HEK293 (cell line): ENCODE measurements around the gene SUMO3.
A peak's percentile ranks its signal among the peaks of the same experiment; 100 is the strongest.

ENCODE experiments used
- CTCF ChIP-seq: fragments of 450-650 bp; formaldehyde crosslinking; IDR thresholded peaks from 2 replicates; pipeline ENCODE4 v1.5.1; 2016; ENCODE audit warnings: missing biosample characterization, missing genetic modification characterization
- IKZF3 ChIP-seq: fragments of 450-650 bp; IDR thresholded peaks from 2 replicates; pipeline ENCODE4 v1.5.0; 2018; ENCODE audit warnings: missing biosample characterization, mild to moderate bottlenecking, missing genetic modification characterization, moderate library complexity
- INSM2 ChIP-seq: fragments of 450-650 bp; formaldehyde crosslinking; IDR thresholded peaks from 2 replicates; pipeline ENCODE4 v1.5.1; 2016; ENCODE audit warnings: missing biosample characterization, missing genetic modification characterization
- PRDM6 ChIP-seq: fragments of 450-650 bp; formaldehyde crosslinking; IDR thresholded peaks from 2 replicates; pipeline ENCODE4 v1.5.1; 2017; ENCODE audit warnings: missing biosample characterization, missing genetic modification characterization
- SCRT2 ChIP-seq: fragments of 450-650 bp; formaldehyde crosslinking; IDR thresholded peaks from 2 replicates; pipeline ENCODE4 v1.5.1; 2016; ENCODE audit warnings: missing biosample characterization, missing genetic modification characterization
- SP3 ChIP-seq: fragments of 450-650 bp; formaldehyde crosslinking; IDR thresholded peaks from 2 replicates; pipeline ENCODE4 v1.5.1; 2016; ENCODE audit warnings: missing biosample characterization, missing genetic modification characterization
- SP7 ChIP-seq: fragments of 450-650 bp; formaldehyde crosslinking; IDR thresholded peaks from 2 replicates; pipeline ENCODE4 v1.5.1; 2016; ENCODE audit warnings: missing biosample characterization, missing genetic modification characterization
- TSHZ1 ChIP-seq: fragments of 450-650 bp; formaldehyde crosslinking; IDR thresholded peaks from 2 replicates; pipeline ENCODE4 v1.5.1; 2016; ENCODE audit warnings: missing biosample characterization, missing genetic modification characterization, borderline replicate concordance
- YY1 ChIP-seq: fragments of 450-650 bp; formaldehyde crosslinking; IDR thresholded peaks from 2 replicates; pipeline ENCODE4 v1.5.1; 2018; ENCODE audit warnings: missing biosample characterization, missing genetic modification characterization
- ZBTB10 ChIP-seq: fragments of 450-650 bp; formaldehyde crosslinking; IDR thresholded peaks from 2 replicates; pipeline ENCODE4 v1.5.1; 2016; ENCODE audit warnings: missing biosample characterization, missing genetic modification characterization
- ZBTB7A ChIP-seq: fragments of 450-650 bp; formaldehyde crosslinking; IDR thresholded peaks from 2 replicates; pipeline ENCODE4 v1.5.1; 2016; ENCODE audit warnings: low read depth, missing biosample characterization, missing genetic modification characterization
- ZEB2 ChIP-seq: fragments of 450-650 bp; formaldehyde crosslinking; IDR thresholded peaks from 2 replicates; pipeline ENCODE4 v1.5.1; 2016; ENCODE audit warnings: missing biosample characterization, missing genetic modification characterization
- ZNF112 ChIP-seq: fragments of 450-650 bp; formaldehyde crosslinking; IDR thresholded peaks from 2 replicates; pipeline ENCODE4 v1.5.0; 2017; ENCODE audit warnings: missing biosample characterization, missing genetic modification characterization
- ZNF133 ChIP-seq: fragments of 450-650 bp; formaldehyde crosslinking; IDR thresholded peaks from 2 replicates; pipeline ENCODE4 v1.5.1; 2016; ENCODE audit warnings: missing biosample characterization, missing genetic modification characterization
- ZNF138 ChIP-seq: fragments of 450-650 bp; formaldehyde crosslinking; IDR thresholded peaks from 2 replicates; pipeline ENCODE4 v1.5.1; 2016; ENCODE audit warnings: missing biosample characterization, missing genetic modification characterization, borderline replicate concordance
- ZNF155 ChIP-seq: fragments of 450-650 bp; formaldehyde crosslinking; IDR thresholded peaks from 2 replicates; pipeline ENCODE4 v1.5.1; 2016; ENCODE audit warnings: missing biosample characterization, missing genetic modification characterization
- ZNF239 ChIP-seq: fragments of 450-650 bp; formaldehyde crosslinking; IDR thresholded peaks from 2 replicates; pipeline ENCODE4 v1.5.1; 2016; ENCODE audit warnings: missing biosample characterization, missing genetic modification characterization
- ZNF302 ChIP-seq: fragments of 450-650 bp; formaldehyde crosslinking; IDR thresholded peaks from 2 replicates; pipeline ENCODE4 v1.5.1; 2016; ENCODE audit warnings: missing biosample characterization, missing genetic modification characterization, low read depth
- ZNF341 ChIP-seq: fragments of 450-650 bp; formaldehyde crosslinking; IDR thresholded peaks from 2 replicates; pipeline ENCODE4; 2016; ENCODE audit warnings: low read depth, missing biosample characterization, missing genetic modification characterization
- ZNF529 ChIP-seq: fragments of 450-650 bp; formaldehyde crosslinking; IDR thresholded peaks from 2 replicates; pipeline ENCODE4 v1.5.1; 2017; ENCODE audit warnings: missing genetic modification characterization, missing biosample characterization; ENCODE audit not compliant: insufficient replicate concordance
- ZNF549 ChIP-seq: fragments of 450-650 bp; IDR thresholded peaks from 2 replicates; pipeline ENCODE4 v1.5.1; 2018; ENCODE audit warnings: missing biosample characterization, missing genetic modification characterization, mild to moderate bottlenecking, inconsistent platforms, moderate library complexity
- ZNF629 ChIP-seq: fragments of 450-650 bp; formaldehyde crosslinking; IDR thresholded peaks from 2 replicates; pipeline ENCODE4 v1.5.1; 2017; ENCODE audit warnings: missing biosample characterization, missing genetic modification characterization
- ZNF664 ChIP-seq: fragments of 450-650 bp; formaldehyde crosslinking; IDR thresholded peaks from 2 replicates; pipeline ENCODE4 v1.5.1; 2016; ENCODE audit warnings: missing biosample characterization, missing genetic modification characterization
- ZNF701 ChIP-seq: fragments of 450-650 bp; formaldehyde crosslinking; IDR thresholded peaks from 2 replicates; pipeline ENCODE4 v1.5.1; 2016; ENCODE audit warnings: missing biosample characterization, missing genetic modification characterization
- ZNF843 ChIP-seq: fragments of 450-650 bp; formaldehyde crosslinking; IDR thresholded peaks from 2 replicates; pipeline ENCODE4 v1.5.1; 2016; ENCODE audit warnings: missing biosample characterization, missing genetic modification characterization
- ZSCAN16 ChIP-seq: fragments of 450-650 bp; formaldehyde crosslinking; IDR thresholded peaks from 2 replicates; pipeline ENCODE4 v1.5.1; 2016; ENCODE audit warnings: missing biosample characterization, missing genetic modification characterization
- TF ChIP-seq, protein P1 (sequence below): fragments of 450-650 bp; formaldehyde crosslinking; IDR thresholded peaks from 2 replicates; pipeline ENCODE4; 2016; ENCODE audit warnings: missing biosample characterization, missing genetic modification characterization

SUMO3 gene

DNA sequence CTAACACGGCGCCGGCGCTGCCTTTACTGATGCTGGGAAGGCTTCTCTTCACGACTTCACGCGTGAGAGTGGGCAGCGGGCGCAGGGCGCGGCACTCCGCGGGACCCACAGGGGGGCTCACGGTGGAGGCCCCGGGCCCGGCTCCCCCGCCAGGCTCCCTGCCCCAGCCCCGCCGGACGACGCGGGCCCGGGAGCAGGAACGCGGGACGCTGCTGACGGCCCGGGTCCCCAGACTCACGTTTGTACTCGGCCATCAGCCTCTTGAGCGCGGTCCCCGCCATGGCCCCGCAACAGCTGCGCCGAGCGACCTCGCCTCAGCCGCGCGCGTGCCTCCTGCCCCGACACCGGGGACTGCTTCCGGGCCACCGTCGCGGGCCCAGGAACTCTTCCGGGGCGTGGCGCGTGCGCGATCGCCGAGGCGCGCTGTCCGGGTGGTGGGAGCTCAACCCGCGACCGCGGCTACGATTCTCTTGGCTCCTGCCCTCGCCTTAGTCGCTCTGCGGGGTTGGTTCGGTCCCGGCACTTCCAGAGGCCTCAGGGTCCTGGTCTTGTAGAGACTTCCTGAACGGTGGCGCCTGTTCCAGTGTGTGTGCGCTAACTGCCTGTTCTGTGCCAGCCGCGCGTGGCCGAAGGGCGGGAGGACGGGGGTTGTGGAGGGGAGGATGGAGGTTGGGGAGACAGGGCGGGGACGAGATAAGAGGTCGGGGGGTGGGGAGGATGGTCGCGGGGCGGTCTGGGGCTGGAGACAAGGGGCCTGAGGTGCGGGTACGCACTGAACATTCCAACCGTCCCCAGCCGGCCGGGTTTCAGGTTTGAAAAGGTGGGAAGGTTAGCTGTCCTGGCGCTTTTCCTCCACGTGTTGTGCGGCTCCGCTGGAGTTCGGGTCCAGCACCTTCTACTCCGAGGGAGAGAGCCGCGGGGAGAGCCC, 16.1 kb downstream of the SUMO3 start, which contains the start of gene UBE2G2 (continued):
- TF ChIP-seq INSM2 (tag by site-specific recombination): no peak
- TF ChIP-seq ZNF629 (tag by site-specific recombination): peak; percentile 47; the same call in 1 of the 2 replicates
- TF ChIP-seq ZNF549 (tag by site-specific recombination): no peak
- no peak for TF ChIP-seq IKZF3 (tag by site-specific recombination)
- TF ChIP-seq PRDM6 (tag by site-specific recombination): no peak
- TF ChIP-seq ZNF302 (tag by site-specific recombination): no peak
- TF ChIP-seq ZBTB10 (tag by site-specific recombination): no peak
- TF ChIP-seq ZNF843 (tag by site-specific recombination): 0 out of 2 replicates have a peak, but pooled peaks have one; percentile 9
- no peak for TF ChIP-seq ZNF138 (tag by site-specific recombination)
- TF ChIP-seq ZNF529 (tag by site-specific recombination): no peak
- TF ChIP-seq ZNF701 (tag by site-specific recombination): no peak
- no peak for TF ChIP-seq ZNF133
- peak; percentile 83 for TF ChIP-seq YY1 (tag by site-specific recombination)
- TF ChIP-seq ZNF239 (tag by site-specific recombination): no peak
- 0 out of 2 replicates have a peak, but pooled peaks have one; percentile 55 for TF ChIP-seq ZEB2 (tag by site-specific recombination)
- peak; percentile 79 for TF ChIP-seq SP3
- peak; percentile 90 for TF ChIP-seq SCRT2
- peak; percentile 55; the same call in 1 of the 2 replicates for TF ChIP-seq SP7 (tag by site-specific recombination)
- no peak for TF ChIP-seq ZNF341 (tag by site-specific recombination)
- TF ChIP-seq, protein P1, sequence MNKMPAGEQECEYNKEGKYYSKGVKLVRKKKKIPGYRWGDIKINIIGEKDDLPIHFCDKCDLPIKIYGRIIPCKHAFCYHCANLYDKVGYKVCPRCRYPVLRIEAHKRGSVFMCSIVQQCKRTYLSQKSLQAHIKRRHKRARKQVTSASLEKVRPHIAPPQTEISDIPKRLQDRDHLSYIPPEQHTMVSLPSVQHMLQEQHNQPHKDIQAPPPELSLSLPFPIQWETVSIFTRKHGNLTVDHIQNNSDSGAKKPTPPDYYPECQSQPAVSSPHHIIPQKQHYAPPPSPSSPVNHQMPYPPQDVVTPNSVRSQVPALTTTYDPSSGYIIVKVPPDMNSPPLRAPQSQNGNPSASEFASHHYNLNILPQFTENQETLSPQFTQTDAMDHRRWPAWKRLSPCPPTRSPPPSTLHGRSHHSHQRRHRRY (tag by site-specific recombination): no peak
- TF ChIP-seq ZNF664 (tag by site-specific recombination): no peak
- no peak for TF ChIP-seq ZNF112 (tag by site-specific recombination)
- no peak for TF ChIP-seq ZSCAN16 (tag by site-specific recombination)
- TF ChIP-seq CTCF (tag by site-specific recombination): no peak; the same call in 1 of the 2 replicates
- no peak for TF ChIP-seq ZBTB7A
- no peak for TF ChIP-seq TSHZ1 (tag by site-specific recombination)
- no peak for TF ChIP-seq ZNF155 (tag by site-specific recombination)
